ENCODE data around the gene PJVK.

DNA sequence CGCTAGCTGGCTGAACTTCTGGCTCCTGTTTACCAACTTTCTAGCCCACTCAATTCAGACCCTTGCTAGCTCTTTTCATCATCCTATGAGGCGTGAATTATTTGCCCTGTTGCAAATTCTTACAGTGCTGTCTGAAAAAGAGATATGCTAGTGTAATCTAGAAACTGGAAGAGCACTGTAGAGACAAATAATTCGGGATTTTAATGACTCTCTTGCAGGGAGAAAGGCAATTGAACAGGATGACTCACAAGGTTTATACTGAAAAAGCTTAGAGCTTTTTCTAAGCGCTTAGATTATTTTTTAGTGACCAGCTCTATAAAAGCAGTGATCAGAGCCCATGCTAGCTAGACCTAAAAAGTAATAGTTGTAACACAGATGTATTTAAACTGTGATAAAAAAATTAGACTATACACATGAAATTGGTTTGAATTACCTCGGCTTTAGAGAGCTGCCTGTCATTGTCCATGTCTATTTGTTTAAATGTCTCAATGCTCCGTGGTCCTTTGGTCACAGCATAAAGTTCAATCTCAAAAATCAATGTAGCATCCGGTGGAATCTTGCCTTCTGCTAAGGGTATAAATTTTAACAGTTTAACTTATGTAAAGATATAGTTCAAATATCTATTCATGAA lies 18.2 kb downstream of the PJVK start:
- TF ChIP-seq CTCF (conservative IDR thresholded peaks at IDR 0.05; ENCODE audit: low read depth in 2 of 2) (no peak), POLR2AphosphoS5 (IDR thresholded peaks at IDR 0.05; ENCODE audit: low read depth) (no peak), EZH2 (IDR thresholded peaks at IDR 0.05; ENCODE audit: low read depth, unreplicated experiment) (no peak), ZNF331 (CRISPR knock-in tag; IDR thresholded peaks at IDR 0.05; ENCODE audit: low read depth) (no peak), EZH2phosphoT487 (IDR thresholded peaks at IDR 0.05; ENCODE audit: unreplicated experiment) (no peak), CREB1 (CRISPR knock-in tag; IDR thresholded peaks at IDR 0.05; ENCODE audit: low read depth) (no peak)
- TF ChIP-seq, protein P1, sequence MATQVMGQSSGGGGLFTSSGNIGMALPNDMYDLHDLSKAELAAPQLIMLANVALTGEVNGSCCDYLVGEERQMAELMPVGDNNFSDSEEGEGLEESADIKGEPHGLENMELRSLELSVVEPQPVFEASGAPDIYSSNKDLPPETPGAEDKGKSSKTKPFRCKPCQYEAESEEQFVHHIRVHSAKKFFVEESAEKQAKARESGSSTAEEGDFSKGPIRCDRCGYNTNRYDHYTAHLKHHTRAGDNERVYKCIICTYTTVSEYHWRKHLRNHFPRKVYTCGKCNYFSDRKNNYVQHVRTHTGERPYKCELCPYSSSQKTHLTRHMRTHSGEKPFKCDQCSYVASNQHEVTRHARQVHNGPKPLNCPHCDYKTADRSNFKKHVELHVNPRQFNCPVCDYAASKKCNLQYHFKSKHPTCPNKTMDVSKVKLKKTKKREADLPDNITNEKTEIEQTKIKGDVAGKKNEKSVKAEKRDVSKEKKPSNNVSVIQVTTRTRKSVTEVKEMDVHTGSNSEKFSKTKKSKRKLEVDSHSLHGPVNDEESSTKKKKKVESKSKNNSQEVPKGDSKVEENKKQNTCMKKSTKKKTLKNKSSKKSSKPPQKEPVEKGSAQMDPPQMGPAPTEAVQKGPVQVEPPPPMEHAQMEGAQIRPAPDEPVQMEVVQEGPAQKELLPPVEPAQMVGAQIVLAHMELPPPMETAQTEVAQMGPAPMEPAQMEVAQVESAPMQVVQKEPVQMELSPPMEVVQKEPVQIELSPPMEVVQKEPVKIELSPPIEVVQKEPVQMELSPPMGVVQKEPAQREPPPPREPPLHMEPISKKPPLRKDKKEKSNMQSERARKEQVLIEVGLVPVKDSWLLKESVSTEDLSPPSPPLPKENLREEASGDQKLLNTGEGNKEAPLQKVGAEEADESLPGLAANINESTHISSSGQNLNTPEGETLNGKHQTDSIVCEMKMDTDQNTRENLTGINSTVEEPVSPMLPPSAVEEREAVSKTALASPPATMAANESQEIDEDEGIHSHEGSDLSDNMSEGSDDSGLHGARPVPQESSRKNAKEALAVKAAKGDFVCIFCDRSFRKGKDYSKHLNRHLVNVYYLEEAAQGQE (IDR thresholded peaks at IDR 0.05; ENCODE audit: unreplicated experiment) = no peak

Measured in GM23338 (cell line).